Heart left ventricle (tissue), 13 donors: ENCODE results near the gene STAT3.

Experiments
- POLR2A ChIP-seq, 2 donors: fragments of 450-650 bp; IDR thresholded peaks; one replicate each; pipeline ENCODE4 v1.6.1; 2017; ENCODE audit warnings: antibody characterized with exemption in 2 of 2, mild to moderate bottlenecking in 2 of 2, moderate library complexity in 2 of 2
- TF ChIP-seq, protein P1 (sequence below), 12 donors: fragments of 200-600 bp; sonication (generic) in 4 of 12; IDR thresholded peaks; one replicate each; pipeline versions ENCODE4 v1.5.0 to v1.8.0; 2018 to 2022; ENCODE audit warnings: antibody characterized with exemption in 12 of 12, mild to moderate bottlenecking in 5 of 12
- donor health status: ischemic (EF 13 %, LVEDD 7.1; RV severe dilation, severe dysfunction).
- donor health status: DM: no; HTN: yes; CAD: no.
- donor health status: DM: no; HTN: no; CAD: no.
- donor health status: ischemic (EF 25% LVEDD 6.9; RV normal size, moderate dysfunction).
- donor health status: ischemic (EF 25% LVEDD 5.7; RV mildly dilated, moderate dysfunction).
- donor health status: ischemic (EF 35%, LVEDD 5.7; RV mildly dilated, moderate dysfunction).
- donor health status: nonischemic (EF 11% LVEDD 7.7; RV severe dilation, severe dysfunction).
- donor health status: DM: yes; HTN: yes; CAD: no.
- donor health status: PGD.
- donor health status: ischemic (EF 29% LVEDD 5.4; RV normal size, mild dysfunction).
- donor health status: nonischemic (EF 23%, LVEDD 6.1; RV moderate dilation, normal function).

DNA sequence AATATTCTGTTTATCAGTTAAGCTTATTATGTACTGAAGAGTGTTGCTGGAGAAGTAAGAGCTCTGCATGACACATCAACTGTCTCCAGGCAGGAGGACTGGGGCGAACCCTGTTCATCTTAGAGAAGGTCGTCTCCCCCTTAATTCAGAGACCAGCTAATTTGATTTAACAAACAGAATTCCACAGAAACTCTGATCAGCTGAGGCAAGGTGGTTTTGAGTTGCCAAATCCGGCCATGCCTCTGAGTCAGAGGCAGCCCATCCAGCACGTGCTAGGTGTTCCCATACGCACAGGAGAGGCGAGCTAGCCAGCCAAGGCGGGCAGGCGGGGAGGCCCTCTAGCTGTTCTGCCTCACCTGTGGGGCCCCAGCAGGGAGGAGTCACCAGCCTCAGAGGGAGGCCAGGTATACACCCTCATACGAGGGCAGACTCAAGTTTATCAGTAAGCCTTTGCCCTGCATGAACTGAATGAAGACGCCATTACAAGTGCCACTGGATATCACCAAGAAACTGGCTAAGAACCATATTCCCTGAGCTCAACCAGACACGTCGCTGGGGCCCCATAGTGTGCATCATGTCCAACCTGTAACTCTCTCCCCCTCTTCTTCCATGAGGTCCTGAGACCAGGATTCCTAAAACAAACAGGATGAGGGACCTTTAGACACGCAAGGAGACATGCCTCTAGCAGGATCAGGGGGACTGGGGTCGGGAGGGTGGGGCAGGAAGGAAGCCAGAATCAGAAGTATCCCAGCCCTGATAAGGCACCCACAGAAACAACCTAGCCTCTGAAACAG lies 74.3 kb downstream of the STAT3 start:
- TF ChIP-seq, protein P1, sequence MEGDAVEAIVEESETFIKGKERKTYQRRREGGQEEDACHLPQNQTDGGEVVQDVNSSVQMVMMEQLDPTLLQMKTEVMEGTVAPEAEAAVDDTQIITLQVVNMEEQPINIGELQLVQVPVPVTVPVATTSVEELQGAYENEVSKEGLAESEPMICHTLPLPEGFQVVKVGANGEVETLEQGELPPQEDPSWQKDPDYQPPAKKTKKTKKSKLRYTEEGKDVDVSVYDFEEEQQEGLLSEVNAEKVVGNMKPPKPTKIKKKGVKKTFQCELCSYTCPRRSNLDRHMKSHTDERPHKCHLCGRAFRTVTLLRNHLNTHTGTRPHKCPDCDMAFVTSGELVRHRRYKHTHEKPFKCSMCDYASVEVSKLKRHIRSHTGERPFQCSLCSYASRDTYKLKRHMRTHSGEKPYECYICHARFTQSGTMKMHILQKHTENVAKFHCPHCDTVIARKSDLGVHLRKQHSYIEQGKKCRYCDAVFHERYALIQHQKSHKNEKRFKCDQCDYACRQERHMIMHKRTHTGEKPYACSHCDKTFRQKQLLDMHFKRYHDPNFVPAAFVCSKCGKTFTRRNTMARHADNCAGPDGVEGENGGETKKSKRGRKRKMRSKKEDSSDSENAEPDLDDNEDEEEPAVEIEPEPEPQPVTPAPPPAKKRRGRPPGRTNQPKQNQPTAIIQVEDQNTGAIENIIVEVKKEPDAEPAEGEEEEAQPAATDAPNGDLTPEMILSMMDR (IDR thresholded peaks at IDR 0.05) = no peak
- TF ChIP-seq POLR2A (IDR thresholded peaks at IDR 0.05) = no peak
